Prostate gland (tissue), 2 donors: Measurements from ENCODE around the gene CALHM4. TPM values are rescaled to one million over a fixed set of nuclear protein-coding genes. Genes with fewer than 3 reads are reported as not detected.
"Not testable (repeated sequence)": the region's sequence is repeated elsewhere in the genome, so short reads cannot be mapped to it uniquely, and the experiment has no call there.

Source experiments
- DNase-seq: peaks from one replicate; pipeline ENCODE4 v3.0.0-alpha.2; 2019; ENCODE audit warnings: low spot score
- H3K27ac ChIP-seq, 2 donors: fragments of 200-600 bp; sonication (generic); 2 replicates each; pipeline ENCODE4 v1.5.1; 2017 to 2019
- H3K27me3 ChIP-seq: fragments of 200-600 bp; sonication (generic); replicated peaks from 2 replicates; pipeline ENCODE4 v1.5.1; 2019; ENCODE audit not compliant: insufficient read depth
- H3K36me3 ChIP-seq, 2 donors: fragments of 200-600 bp; sonication (generic); 1 replicate in 1 of 2; 2 replicates in 1 of 2; pipeline versions ENCODE4 v1.5.1 to v1.8.1; 2017 to 2019
- H3K4me1 ChIP-seq: fragments of 200-600 bp; sonication (generic); replicated peaks from 2 replicates; pipeline ENCODE4 v1.5.1; 2019
- H3K4me3 ChIP-seq, 2 donors: fragments of 200-600 bp; sonication (generic); 2 replicates each; pipeline ENCODE4 v1.5.1; 2017 to 2019
- H3K9me3 ChIP-seq: fragments of 200-600 bp; sonication (generic); 2 replicates; pipeline ENCODE4 v1.5.1; 2017
- CTCF ChIP-seq, 4 experiments: fragments of 200-600 bp in 2 of 4; fragments of 450-650 bp in 2 of 4; sonication (generic) in 2 of 4; IDR thresholded peaks; 1 replicate in 3 of 4; 2 replicates in 1 of 4; pipeline ENCODE4 v1.5.1; 2016 to 2019; ENCODE audit warnings: antibody characterized with exemption in 4 of 4, mild to moderate bottlenecking in 2 of 4, moderate library complexity in 2 of 4
- POLR2A ChIP-seq: fragments of 450-650 bp; IDR thresholded peaks from one replicate; pipeline ENCODE4 v1.6.1; 2016; ENCODE audit warnings: antibody characterized with exemption, mild to moderate bottlenecking
- POLR2AphosphoS5 ChIP-seq: sonication (generic); formaldehyde crosslinking; IDR thresholded peaks from one replicate; pipeline ENCODE4 v1.6.1; 2017; ENCODE audit warnings: antibody characterized with exemption
- WGBS: methylation state at CpG from one replicate; pipeline ENCODE4 v1.1.5; 2018; 5-methylcytosine and 5-hydroxymethylcytosine counted together
- intact Hi-C: fragments of 100-400 bp; cut with DNase I; formaldehyde crosslinking; loops from one replicate; pipeline ENCODE4 v1.14.2; 2022
- total RNA-seq, 2 donors: library from RNA; depleted of rRNA; stranded (reverse); fragments of >200 nt; gene quantifications; one replicate each; pipeline ENCODE4 v1.1.0, GENCODE V29; 2016

Gene CALHM4
- total RNA-seq, 2 donors from 2014 or later, result 0.57 TPM; not detected in 1

GRCh38 chr6:116586738-116587137 is 33.2 kb downstream of the CALHM4 start:
- 92% methylated on average over 2 of the region's 2 CpGs for WGBS
- no peaks in the 10 kb centered on the region for H3K27me3 ChIP-seq
- H3K4me1 ChIP-seq, result no peaks in the 10 kb centered on the region
- H3K4me3 ChIP-seq, result no peak overlapping the region
- no peak for DNase-seq
- no peaks in the 10 kb centered on the region for H3K9me3 ChIP-seq
- no peak for TF ChIP-seq CTCF (IDR thresholded peaks at IDR 0.05)
- no peak for TF ChIP-seq POLR2AphosphoS5
- TF ChIP-seq POLR2A, result no peak
- H3K36me3 ChIP-seq, result no peaks in the 10 kb centered on the region
- H3K27ac ChIP-seq, result no peak overlapping the region
- intact Hi-C loops, result no loop called here

- H3K4me3 ChIP-seq, result no peak overlapping the region
- H3K4me1 ChIP-seq, result no peaks in the 10 kb centered on the region
- H3K27ac ChIP-seq, result no peak overlapping the region
- H3K36me3 ChIP-seq, result no peaks in the 10 kb centered on the region
- H3K27me3 ChIP-seq, result no peaks in the 10 kb centered on the region
- WGBS, result 73% methylated on average over 3 of the region's 3 CpGs
- no peak for DNase-seq
- intact Hi-C loops, result no loop called here
- TF ChIP-seq POLR2A (no peak), POLR2AphosphoS5 (no peak), CTCF (IDR thresholded peaks at IDR 0.05) (no peak)
- H3K9me3 ChIP-seq, result no peaks in the 10 kb centered on the region
These were observed 41.7 kb downstream of the CALHM4 start for GRCh38 chr6:116595247-116595646.

GRCh38 chr6:116596815-116597214 is 43.3 kb downstream of the CALHM4 start:
- 78% methylated on average over 4 of the region's 4 CpGs for WGBS
- TF ChIP-seq POLR2AphosphoS5 (no peak), POLR2A (no peak), CTCF (IDR thresholded peaks at IDR 0.05) (no peak)
- H3K4me1 ChIP-seq, result no peaks in the 10 kb centered on the region
- no peak for DNase-seq
- no peaks in the 10 kb centered on the region for H3K36me3 ChIP-seq
- H3K27me3 ChIP-seq, result no peaks in the 10 kb centered on the region
- no peak overlapping the region for H3K27ac ChIP-seq
- H3K4me3 ChIP-seq, result no peak overlapping the region
- H3K9me3 ChIP-seq, result no peaks in the 10 kb centered on the region
- intact Hi-C loops, result no loop called here

GRCh38 chr6:116603916-116604315 is 50.4 kb downstream of the CALHM4 start:
- H3K4me3 ChIP-seq, DNase-seq, intact Hi-C loops, H3K4me1 ChIP-seq, H3K36me3 ChIP-seq, H3K9me3 ChIP-seq, H3K27ac ChIP-seq, H3K27me3 ChIP-seq: not testable (repeated sequence)
- WGBS, result 90% methylated on average over 3 of the region's 3 CpGs

- H3K36me3 ChIP-seq, H3K27ac ChIP-seq, H3K9me3 ChIP-seq, H3K4me1 ChIP-seq, intact Hi-C loops, DNase-seq, H3K27me3 ChIP-seq, H3K4me3 ChIP-seq: not testable (repeated sequence)
- 87% methylated on average over 3 of the region's 3 CpGs for WGBS
These were observed 51.3 kb downstream of the CALHM4 start for GRCh38 chr6:116604868-116605267.

- WGBS, result 97% methylated on average over 4 of the region's 4 CpGs
- no peak overlapping the region for H3K4me3 ChIP-seq
- H3K4me1 ChIP-seq, result no peaks in the 10 kb centered on the region
- no peaks in the 10 kb centered on the region for H3K9me3 ChIP-seq
- no peaks in the 10 kb centered on the region for H3K27me3 ChIP-seq
- TF ChIP-seq POLR2AphosphoS5 (no peak), POLR2A (no peak), CTCF (IDR thresholded peaks at IDR 0.05) (no peak)
- no peak for DNase-seq
- intact Hi-C loops, result no loop called here
- H3K27ac ChIP-seq, result no peak overlapping the region
- H3K36me3 ChIP-seq, result no peaks in the 10 kb centered on the region
These were observed 52.4 kb downstream of the CALHM4 start for GRCh38 chr6:116605935-116606334.

Other genes with a start within 250 kb of the CALHM4 start
- gene DSE, start 182.8 kb upstream of the CALHM4 start, total RNA-seq, result 10 to 100 TPM; 15.8 to 36.5 TPM
- gene CALHM6, start 92.4 kb upstream of the CALHM4 start, total RNA-seq, result 1 to 10 TPM; 6.3 to 6.7 TPM
- 1 to 10 TPM in 1 of 2 donors, under 1 TPM in 1; 0.32 to 1.8 TPM for gene CALHM5, start 42.1 kb upstream of the CALHM4 start, total RNA-seq
- not detected for gene TRAPPC3L, start 8.1 kb upstream of the CALHM4 start, total RNA-seq
- gene RWDD1, start 17.8 kb downstream of the CALHM4 start, total RNA-seq, result 10 to 100 TPM; 26.7 to 40.3 TPM
- gene RSPH4A, start 62.7 kb downstream of the CALHM4 start, total RNA-seq, result 1 to 10 TPM in 1 of 2 donors, under 1 TPM in 1; 0.23 to 1.5 TPM
- 10 to 100 TPM in 1 of 2 donors, 1 to 10 TPM in 1; 7.6 to 10.8 TPM for gene ZUP1, start 115.0 kb downstream of the CALHM4 start, total RNA-seq
- gene KPNA5, start 127.5 kb downstream of the CALHM4 start, total RNA-seq, result 10 to 100 TPM; 14.4 to 22.3 TPM
- gene FAM162B, start 212.0 kb downstream of the CALHM4 start, total RNA-seq, result 1 to 10 TPM; 1.5 to 5.9 TPM